Natural killer cell (primary cell): ENCODE measurements around the gene MYPN. TPM values are rescaled to one million over a fixed set of nuclear protein-coding genes. Genes with fewer than 3 reads are reported as not detected.

Experiments used
- ATAC-seq, 3 donors: fragments of 150-1000 bp in 2 of 3; fragments of 200-7000 bp in 1 of 3; cut with Tn5 transposase; 1 replicate in 1 of 3; 2 replicates in 2 of 3; pipeline ENCODE4 v1.10.0; 2021; ENCODE audit warnings: mild to moderate bottlenecking in 2 of 3, moderate library complexity in 2 of 3
- DNase-seq, 2 donors: peaks; one replicate each; pipeline versions ENCODE4 v3.0.0 to v3.0.0-alpha.2; 2013 to 2021; ENCODE audit warnings: mixed read lengths in 1 of 2
- H3K27ac ChIP-seq: one replicate; pipeline ENCODE4 v1.5.1; 2013; ENCODE audit warnings: mild to moderate bottlenecking, low read length
- H3K27me3 ChIP-seq: one replicate; pipeline ENCODE4 v1.6.1; 2013; ENCODE audit warnings: low read length; ENCODE audit not compliant: control insufficient read depth, insufficient read depth
- H3K36me3 ChIP-seq: one replicate; pipeline ENCODE4 v1.6.1; 2013; ENCODE audit warnings: low read length; ENCODE audit not compliant: control insufficient read depth, insufficient read depth
- H3K4me1 ChIP-seq: one replicate; pipeline ENCODE4 v1.6.1; 2013; ENCODE audit warnings: low read length; ENCODE audit not compliant: control insufficient read depth, insufficient read depth
- H3K4me3 ChIP-seq: one replicate; pipeline ENCODE4 v1.5.1; 2013; ENCODE audit warnings: low read length
- H3K9me3 ChIP-seq: one replicate; pipeline ENCODE4 v1.6.1; 2013; ENCODE audit warnings: low read length; ENCODE audit not compliant: control insufficient read depth, insufficient read depth
- H3K27ac Mint-ChIP-seq, 2 donors: one replicate each; pipeline ENCODE4 v1.8.0; 2022; ENCODE audit warnings: mild to moderate bottlenecking in 2 of 2, mixed read lengths in 2 of 2, moderate library complexity in 1 of 2
- H3K27me3 Mint-ChIP-seq, 2 donors: one replicate each; pipeline ENCODE4 v1.8.0; 2022; ENCODE audit warnings: low read depth in 2 of 2, mixed read lengths in 2 of 2
- H3K36me3 Mint-ChIP-seq: one replicate; pipeline ENCODE4 v1.8.0; 2022; ENCODE audit warnings: mixed read lengths
- H3K4me1 Mint-ChIP-seq, 2 donors: one replicate each; pipeline ENCODE4 v1.8.0; 2022; ENCODE audit warnings: mixed read lengths in 2 of 2
- H3K4me3 Mint-ChIP-seq: one replicate; pipeline ENCODE4 v1.8.0; 2022; ENCODE audit warnings: mild to moderate bottlenecking, moderate library complexity, mixed read lengths
- H3K9me3 Mint-ChIP-seq, 2 donors: one replicate each; pipeline ENCODE4 v1.8.0; 2022; ENCODE audit warnings: mixed read lengths in 2 of 2
- WGBS: methylation state at CpG from one replicate; pipeline ENCODE4 v1.1.7; 2013; ENCODE audit warnings: missing lambda C conversion rate; ENCODE audit not compliant: insufficient coverage; 5-methylcytosine and 5-hydroxymethylcytosine counted together
- intact Hi-C: fragments of 100-400 bp; cut with micrococcal nuclease; formaldehyde crosslinking; loops from one replicate; pipeline ENCODE4 v1.14.2; 2022
- total RNA-seq, 4 donors: library from RNA; stranded (reverse); fragments of 120-200 nt in 1 of 4; gene quantifications; one replicate each; pipeline versions ENCODE4 v1.2.3 to v1.2.4, GENCODE V29; 2013 to 2022
- TF ChIP-seq, protein P1 (sequence below): fragments of 200-600 bp; IDR thresholded peaks from one replicate; pipeline ENCODE4 v1.8.0; 2022; ENCODE audit warnings: antibody characterized with exemption

Gene MYPN
- total RNA-seq, 3 donors from 2014 or later (not counting 1 experiment from before 2014, with no cell fraction given): not detected

DNA sequence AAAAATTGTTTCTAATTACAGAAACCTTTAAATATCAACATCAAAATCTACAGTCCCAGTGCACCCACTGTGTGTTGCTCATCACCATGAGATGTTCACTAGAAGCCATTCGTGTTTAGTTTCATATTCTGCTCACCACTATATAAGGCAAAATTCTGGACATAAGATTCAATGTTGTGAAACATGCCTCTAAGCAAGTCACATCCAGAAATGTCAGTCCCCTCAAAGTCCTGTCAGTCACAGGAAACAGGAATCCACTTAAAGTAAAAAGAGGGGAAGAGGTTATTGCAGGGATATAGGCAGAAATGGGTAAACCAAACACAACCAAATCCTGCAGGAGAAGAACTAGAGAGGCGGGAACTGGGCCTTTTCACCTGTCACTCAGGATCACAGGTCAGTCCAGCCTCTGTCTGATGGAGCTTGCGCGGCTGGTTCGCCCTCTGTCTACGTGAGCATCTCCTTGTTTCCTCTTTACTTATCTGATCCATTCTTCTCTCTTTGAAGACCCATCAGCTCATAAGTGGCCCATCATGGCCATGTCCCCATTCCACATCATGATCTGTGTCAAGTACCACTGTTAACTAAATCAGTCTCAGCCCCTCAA lies 58.4 kb downstream of the MYPN start:
- Mint-ChIP-seq H3K4me1 (no peaks in the 10 kb centered on the region), H3K4me3 (no peak overlapping the region), H3K36me3 (no peaks in the 10 kb centered on the region), H3K27ac (no peak overlapping the region), H3K27me3 (no peaks in the 10 kb centered on the region), H3K9me3 (no peaks in the 10 kb centered on the region)
- TF ChIP-seq, protein P1, sequence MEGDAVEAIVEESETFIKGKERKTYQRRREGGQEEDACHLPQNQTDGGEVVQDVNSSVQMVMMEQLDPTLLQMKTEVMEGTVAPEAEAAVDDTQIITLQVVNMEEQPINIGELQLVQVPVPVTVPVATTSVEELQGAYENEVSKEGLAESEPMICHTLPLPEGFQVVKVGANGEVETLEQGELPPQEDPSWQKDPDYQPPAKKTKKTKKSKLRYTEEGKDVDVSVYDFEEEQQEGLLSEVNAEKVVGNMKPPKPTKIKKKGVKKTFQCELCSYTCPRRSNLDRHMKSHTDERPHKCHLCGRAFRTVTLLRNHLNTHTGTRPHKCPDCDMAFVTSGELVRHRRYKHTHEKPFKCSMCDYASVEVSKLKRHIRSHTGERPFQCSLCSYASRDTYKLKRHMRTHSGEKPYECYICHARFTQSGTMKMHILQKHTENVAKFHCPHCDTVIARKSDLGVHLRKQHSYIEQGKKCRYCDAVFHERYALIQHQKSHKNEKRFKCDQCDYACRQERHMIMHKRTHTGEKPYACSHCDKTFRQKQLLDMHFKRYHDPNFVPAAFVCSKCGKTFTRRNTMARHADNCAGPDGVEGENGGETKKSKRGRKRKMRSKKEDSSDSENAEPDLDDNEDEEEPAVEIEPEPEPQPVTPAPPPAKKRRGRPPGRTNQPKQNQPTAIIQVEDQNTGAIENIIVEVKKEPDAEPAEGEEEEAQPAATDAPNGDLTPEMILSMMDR: no peak
- intact Hi-C loops: no loop called here
- no peak for DNase-seq
- Histone ChIP-seq H3K27ac (no peak overlapping the region), H3K4me1 (no peaks in the 10 kb centered on the region), H3K9me3 (no peaks in the 10 kb centered on the region), H3K4me3 (no peak overlapping the region), H3K27me3 (no peaks in the 10 kb centered on the region), H3K36me3 (no peaks in the 10 kb centered on the region)
- ATAC-seq: no peak
- WGBS: 88% methylated on average over 6 of the region's 6 CpGs

DNA sequence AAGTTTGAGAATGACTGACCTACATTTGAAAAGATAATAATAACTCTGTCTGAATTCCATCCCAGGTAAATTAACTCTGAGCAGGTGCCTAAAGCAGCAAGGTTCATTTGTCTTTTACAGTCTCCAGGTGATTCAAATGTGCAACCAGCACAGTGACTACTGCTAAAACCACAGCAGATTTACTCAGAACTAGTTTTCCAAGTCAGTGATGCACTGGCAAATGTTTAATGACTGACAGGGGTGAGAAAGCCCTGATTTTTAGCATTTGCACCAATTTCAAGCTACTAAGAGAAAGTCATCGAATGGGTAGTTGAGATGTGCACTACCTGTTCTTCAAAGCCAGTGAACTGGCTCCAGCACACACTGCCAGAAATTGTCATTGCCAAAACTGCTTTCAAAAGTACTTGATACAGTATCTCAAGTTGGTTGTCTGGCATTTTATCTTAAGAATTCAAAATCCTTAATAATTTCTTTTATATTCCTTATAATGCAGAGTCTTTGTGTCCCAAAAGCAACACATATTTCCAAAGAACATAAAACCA lies 62.3 kb downstream of the MYPN start:
- intact Hi-C loops: no loop called here
- Histone ChIP-seq H3K27me3 (no peaks in the 10 kb centered on the region), H3K27ac (no peak overlapping the region), H3K4me1 (no peaks in the 10 kb centered on the region), H3K9me3 (no peaks in the 10 kb centered on the region), H3K36me3 (no peaks in the 10 kb centered on the region), H3K4me3 (no peak overlapping the region)
- H3K4me1 Mint-ChIP-seq: no peaks in the 10 kb centered on the region
- no peaks in the 10 kb centered on the region for H3K36me3 Mint-ChIP-seq
- WGBS: 94% methylated on average over 1 of the region's 1 CpG
- no peak overlapping the region for H3K4me3 Mint-ChIP-seq
- TF ChIP-seq, protein P1: no peak
- no peak overlapping the region for H3K27ac Mint-ChIP-seq
- ATAC-seq: no peak
- peaks cover under 1 to 9% of the 10 kb centered on the region in 2 donors for H3K27me3 Mint-ChIP-seq
- no peak for DNase-seq
- no peaks in the 10 kb centered on the region for H3K9me3 Mint-ChIP-seq

DNA sequence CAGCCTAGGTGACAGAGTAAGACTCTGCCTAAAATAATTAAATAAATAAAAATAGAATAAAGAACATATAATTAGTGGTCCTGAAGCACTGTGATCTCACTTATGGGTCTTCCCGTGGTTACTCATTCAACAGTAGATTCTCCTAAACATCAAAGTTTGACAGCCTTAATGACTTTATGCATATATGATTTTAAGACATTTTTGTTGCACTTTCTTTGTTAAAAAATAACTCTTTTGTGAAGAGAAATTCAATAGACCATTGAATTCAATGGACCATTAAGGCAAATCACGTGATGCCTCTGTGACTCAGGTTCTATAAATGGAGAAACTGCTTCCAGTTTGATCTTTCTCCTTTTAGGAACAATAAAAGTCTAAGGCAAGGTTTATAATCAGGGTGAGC lies 63.0 kb downstream of the MYPN start:
- Histone ChIP-seq H3K27me3 (no peaks in the 10 kb centered on the region), H3K4me1 (no peaks in the 10 kb centered on the region), H3K4me3 (no peak overlapping the region), H3K9me3 (no peaks in the 10 kb centered on the region), H3K27ac (no peak overlapping the region), H3K36me3 (no peaks in the 10 kb centered on the region)
- WGBS: 65% methylated on average over 2 of the region's 2 CpGs
- Mint-ChIP-seq H3K9me3 (no peaks in the 10 kb centered on the region), H3K27ac (no peak overlapping the region), H3K27me3 (peaks cover 5 to 16% of the 10 kb centered on the region in 2 donors), H3K4me3 (no peak overlapping the region), H3K36me3 (no peaks in the 10 kb centered on the region), H3K4me1 (no peaks in the 10 kb centered on the region)
- TF ChIP-seq, protein P1: no peak
- DNase-seq: no peak
- no peak for ATAC-seq
- intact Hi-C loops: no loop called here

DNA sequence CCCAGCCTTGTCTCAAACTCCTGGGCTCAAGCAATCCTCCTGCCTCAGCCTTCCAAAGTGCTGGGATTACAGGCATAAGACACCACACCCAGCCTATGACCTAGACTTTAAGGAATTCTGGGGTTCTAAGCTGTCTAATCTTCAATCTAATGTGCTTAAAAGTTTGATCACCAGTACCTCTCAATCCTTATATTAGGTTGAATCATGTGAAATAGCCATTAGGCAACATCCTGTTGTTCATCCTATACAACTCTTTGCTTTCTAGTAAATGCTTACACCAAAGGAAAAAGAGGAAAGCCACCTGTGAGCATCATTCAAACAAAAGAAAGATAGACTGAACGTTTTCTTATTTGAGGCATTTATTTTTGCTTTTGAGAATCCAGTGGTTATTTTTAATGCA lies 66.7 kb downstream of the MYPN start:
- H3K27ac Mint-ChIP-seq: no peak overlapping the region
- H3K9me3 Mint-ChIP-seq: no peaks in the 10 kb centered on the region
- H3K27ac ChIP-seq: no peak overlapping the region
- intact Hi-C loops: no loop called here
- H3K36me3 Mint-ChIP-seq: no peaks in the 10 kb centered on the region
- no peaks in the 10 kb centered on the region for H3K4me1 ChIP-seq
- no peaks in the 10 kb centered on the region for H3K36me3 ChIP-seq
- H3K27me3 Mint-ChIP-seq: peaks cover 8 to 18% of the 10 kb centered on the region in 2 donors
- ATAC-seq (no peak), DNase-seq (no peak)
- no peak overlapping the region for H3K4me3 ChIP-seq
- H3K4me3 Mint-ChIP-seq: no peak overlapping the region
- no peaks in the 10 kb centered on the region for H3K27me3 ChIP-seq
- no peaks in the 10 kb centered on the region for H3K4me1 Mint-ChIP-seq
- WGBS: no CpG with 5 or more reads among the region's 1 CpG
- H3K9me3 ChIP-seq: no peaks in the 10 kb centered on the region
- TF ChIP-seq, protein P1: no peak
